HepG2 (cell line): ENCODE measurements around the gene CTSA. TPM values are rescaled to one million over a fixed set of nuclear protein-coding genes. Genes with fewer than 3 reads are reported as not detected.

Source experiments
- ARID4A ChIP-seq: sonication (generic); formaldehyde crosslinking; IDR thresholded peaks from 2 replicates; pipeline ENCODE4 v1.5.0; 2020; ENCODE audit warnings: mild to moderate bottlenecking, missing genetic modification reagents, borderline replicate concordance
- CEBPB ChIP-seq: IDR thresholded peaks from 2 replicates; pipeline ENCODE4 v1.6.1; 2011; ENCODE audit warnings: low read depth, low read length, improper control_type of control experiment, borderline replicate concordance
- CREB1 ChIP-seq, 2 experiments: fragments of 450-650 bp in 1 of 2; IDR thresholded peaks; 2 replicates each; pipeline ENCODE4 v1.6.1; 2016 to 2017; ENCODE audit warnings: control low read depth in 1 of 2, mild to moderate bottlenecking in 1 of 2, missing compliant biosample characterization in 1 of 2, missing genetic modification characterization in 1 of 2
- ELF4 ChIP-seq: sonication (generic); formaldehyde crosslinking; IDR thresholded peaks from 2 replicates; pipeline ENCODE4 v1.5.0; 2020; ENCODE audit warnings: missing genetic modification reagents, mild to moderate bottlenecking, moderate library complexity, borderline replicate concordance
- GATAD1 ChIP-seq: IDR thresholded peaks from 2 replicates; pipeline ENCODE4 v1.6.1; 2016; ENCODE audit warnings: missing genetic modification reagents, missing compliant biosample characterization
- MED8 ChIP-seq: sonication (generic); formaldehyde crosslinking; IDR thresholded peaks from 2 replicates; pipeline ENCODE4 v1.8.1; 2023; ENCODE audit warnings: mild to moderate bottlenecking, missing genetic modification reagents; ENCODE audit not compliant: insufficient replicate concordance
- MZF1 ChIP-seq: sonication (generic); formaldehyde crosslinking; IDR thresholded peaks from 2 replicates; pipeline ENCODE4 v1.8.1; 2023; ENCODE audit warnings: mild to moderate bottlenecking, missing genetic modification reagents, borderline replicate concordance
- NPAS2 ChIP-seq: sonication (generic); formaldehyde crosslinking; IDR thresholded peaks from 2 replicates; pipeline ENCODE4 v1.8.0; 2022; ENCODE audit warnings: mild to moderate bottlenecking, missing genetic modification reagents, borderline replicate concordance
- RFX5 ChIP-seq: IDR thresholded peaks from 2 replicates; pipeline ENCODE4 v1.6.1; 2011; ENCODE audit warnings: low read depth, low read length, improper control_type of control experiment
- SIN3B ChIP-seq: fragments of 150-350 bp; IDR thresholded peaks from 2 replicates; pipeline ENCODE4 v1.6.1; 2014; ENCODE audit warnings: low read length
- SIX1 ChIP-seq: sonication (generic); formaldehyde crosslinking; IDR thresholded peaks from 2 replicates; pipeline ENCODE4 v1.4.0; 2020; ENCODE audit warnings: missing genetic modification reagents, borderline replicate concordance
- ZNF225 ChIP-seq: sonication (generic); formaldehyde crosslinking; IDR thresholded peaks from 2 replicates; pipeline ENCODE4 v1.4.0; 2020; ENCODE audit warnings: mild to moderate bottlenecking, missing genetic modification reagents
- ZNF24 ChIP-seq: fragments of 450-650 bp; IDR thresholded peaks from 2 replicates; pipeline ENCODE4 v1.6.1; 2017; ENCODE audit warnings: antibody characterized with exemption, mild to moderate bottlenecking
- ZNF816 ChIP-seq: sonication (generic); formaldehyde crosslinking; IDR thresholded peaks from 2 replicates; pipeline ENCODE4 v1.8.0; 2022; ENCODE audit warnings: missing genetic modification reagents, mild to moderate bottlenecking, borderline replicate concordance
- polyA plus RNA-seq, 8 experiments: library from polyadenylated mRNA; depleted of rRNA in 3 of 8; stranded (reverse) in 7 of 8; unstranded in 1 of 8; fragments of >200 nt; fragmentation: Illumina TruSeq in 4 of 8; extraction: Trizol in 4 of 8; gene quantifications; 2 replicates each; pipeline versions ENCODE4 v1.2.1 to v1.2.3, GENCODE V29; 2011 to 2016; ENCODE audit warnings: low read depth in 4 of 8, missing spikeins in 1 of 8, mixed read lengths in 1 of 8; ENCODE audit not compliant: insufficient read depth in 1 of 8
- total RNA-seq, 5 experiments: library from RNA; depleted of rRNA; stranded (reverse); fragments of >200 nt; fragmentation: Illumina TruSeq; extraction: Trizol; gene quantifications; 2 replicates each; pipeline ENCODE4 v1.2.3, GENCODE V29; 2016; ENCODE audit warnings: low read depth in 1 of 5
- TF ChIP-seq, protein P1 (sequence below): sonication (generic); formaldehyde crosslinking; IDR thresholded peaks from 2 replicates; pipeline ENCODE4 v1.8.0; 2022; ENCODE audit warnings: mild to moderate bottlenecking, missing genetic modification reagents, moderate library complexity
- TF ChIP-seq, protein P2 (sequence below): sonication (generic); formaldehyde crosslinking; IDR thresholded peaks from 2 replicates; pipeline ENCODE4 v1.8.0; 2022; ENCODE audit warnings: missing genetic modification reagents, low read depth, mild to moderate bottlenecking, borderline replicate concordance
- TF ChIP-seq, protein P3 (sequence below): sonication (generic); formaldehyde crosslinking; IDR thresholded peaks from 2 replicates; pipeline ENCODE4 v1.5.0; 2020; ENCODE audit warnings: missing genetic modification reagents
- TF ChIP-seq, protein P4 (sequence below): sonication (generic); formaldehyde crosslinking; IDR thresholded peaks from 2 replicates; pipeline ENCODE4 v1.8.1; 2022; ENCODE audit warnings: low read depth, mild to moderate bottlenecking, missing genetic modification reagents

Gene CTSA
- total and polyA plus RNA-seq, 2 of the 13 experiments (the other 11 are each of a cell fraction or from before 2014, with no cell fraction given) = 202 to 231 TPM

GRCh38 chr20:45934586-45935415 is 43.7 kb downstream of the CTSA start, which contains the start of gene PCIF1 (continued):
- TF ChIP-seq, protein P1, sequence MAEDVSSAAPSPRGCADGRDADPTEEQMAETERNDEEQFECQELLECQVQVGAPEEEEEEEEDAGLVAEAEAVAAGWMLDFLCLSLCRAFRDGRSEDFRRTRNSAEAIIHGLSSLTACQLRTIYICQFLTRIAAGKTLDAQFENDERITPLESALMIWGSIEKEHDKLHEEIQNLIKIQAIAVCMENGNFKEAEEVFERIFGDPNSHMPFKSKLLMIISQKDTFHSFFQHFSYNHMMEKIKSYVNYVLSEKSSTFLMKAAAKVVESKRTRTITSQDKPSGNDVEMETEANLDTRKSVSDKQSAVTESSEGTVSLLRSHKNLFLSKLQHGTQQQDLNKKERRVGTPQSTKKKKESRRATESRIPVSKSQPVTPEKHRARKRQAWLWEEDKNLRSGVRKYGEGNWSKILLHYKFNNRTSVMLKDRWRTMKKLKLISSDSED (CRISPR knock-in tag) = no peak
- TF ChIP-seq RFX5 (peak; percentile 59), ZNF816 (peak; percentile 91), SIX1 (CRISPR knock-in tag) (peak; percentile 14; the same call in 1 of the 2 replicates), ZNF24 (0 out of 2 replicates have a peak, but pooled peaks have one; percentile 56), CREB1 (IDR thresholded peaks at IDR 0.05) (peak; percentile 72), CREB1 (CRISPR knock-in tag; IDR thresholded peaks at IDR 0.05) (no peak), ELF4 (peak; percentile 93), SIN3B (peak; percentile 67; the same call in 1 of the 2 replicates), CEBPB (peak; percentile 33; the same call in 1 of the 2 replicates), MED8 (CRISPR knock-in tag) (peak; percentile 98), NPAS2 (CRISPR knock-in tag) (no peak), MZF1 (CRISPR knock-in tag) (no peak; the same call in none of the 2 replicates), GATAD1 (peak; percentile 88), ARID4A (peak; percentile 70), ZNF225 (CRISPR knock-in tag) (peak; percentile 84)
- TF ChIP-seq, protein P2, sequence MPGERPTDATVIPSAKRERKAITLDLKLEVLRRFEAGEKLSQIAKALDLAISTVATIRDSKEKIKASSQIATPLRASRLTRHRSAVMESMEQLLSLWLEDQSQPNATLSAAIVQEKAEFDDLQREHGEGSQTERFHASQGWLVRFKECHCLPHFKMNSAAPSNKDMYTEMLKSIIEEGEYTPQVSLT = peak; percentile 97; the same call in 1 of the 2 replicates
- TF ChIP-seq, protein P3, sequence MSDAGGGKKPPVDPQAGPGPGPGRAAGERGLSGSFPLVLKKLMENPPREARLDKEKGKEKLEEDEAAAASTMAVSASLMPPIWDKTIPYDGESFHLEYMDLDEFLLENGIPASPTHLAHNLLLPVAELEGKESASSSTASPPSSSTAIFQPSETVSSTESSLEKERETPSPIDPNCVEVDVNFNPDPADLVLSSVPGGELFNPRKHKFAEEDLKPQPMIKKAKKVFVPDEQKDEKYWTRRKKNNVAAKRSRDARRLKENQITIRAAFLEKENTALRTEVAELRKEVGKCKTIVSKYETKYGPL (CRISPR knock-in tag) = no peak; the same call in 1 of the 2 replicates
- TF ChIP-seq, protein P4, sequence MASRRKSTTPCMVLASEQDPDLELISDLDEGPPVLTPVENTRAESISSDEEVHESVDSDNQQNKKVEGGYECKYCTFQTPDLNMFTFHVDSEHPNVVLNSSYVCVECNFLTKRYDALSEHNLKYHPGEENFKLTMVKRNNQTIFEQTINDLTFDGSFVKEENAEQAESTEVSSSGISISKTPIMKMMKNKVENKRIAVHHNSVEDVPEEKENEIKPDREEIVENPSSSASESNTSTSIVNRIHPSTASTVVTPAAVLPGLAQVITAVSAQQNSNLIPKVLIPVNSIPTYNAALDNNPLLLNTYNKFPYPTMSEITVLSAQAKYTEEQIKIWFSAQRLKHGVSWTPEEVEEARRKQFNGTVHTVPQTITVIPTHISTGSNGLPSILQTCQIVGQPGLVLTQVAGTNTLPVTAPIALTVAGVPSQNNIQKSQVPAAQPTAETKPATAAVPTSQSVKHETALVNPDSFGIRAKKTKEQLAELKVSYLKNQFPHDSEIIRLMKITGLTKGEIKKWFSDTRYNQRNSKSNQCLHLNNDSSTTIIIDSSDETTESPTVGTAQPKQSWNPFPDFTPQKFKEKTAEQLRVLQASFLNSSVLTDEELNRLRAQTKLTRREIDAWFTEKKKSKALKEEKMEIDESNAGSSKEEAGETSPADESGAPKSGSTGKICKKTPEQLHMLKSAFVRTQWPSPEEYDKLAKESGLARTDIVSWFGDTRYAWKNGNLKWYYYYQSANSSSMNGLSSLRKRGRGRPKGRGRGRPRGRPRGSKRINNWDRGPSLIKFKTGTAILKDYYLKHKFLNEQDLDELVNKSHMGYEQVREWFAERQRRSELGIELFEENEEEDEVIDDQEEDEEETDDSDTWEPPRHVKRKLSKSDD (CRISPR knock-in tag) = peak; percentile 97
